ENCODE measurements around the gene ADCY5. TPM values are rescaled to one million over a fixed set of nuclear protein-coding genes. Genes with fewer than 3 reads are reported as not detected.

ADCY5 gene
- total RNA-seq, 4 donors from 2014 or later, result 13.3 to 27.4 (median 21.7) TPM

GRCh38 chr3:123286308-123287023 lies 162.4 kb downstream of the ADCY5 start:
- H3K36me3 ChIP-seq, result peaks cover 0 to 48% (median 0%) of the 10 kb centered on the region in 3 donors
- H3K4me1 ChIP-seq, result no peaks in the 10 kb centered on the region
- H3K27ac ChIP-seq, result no peak overlapping the region
- peak in 1 of 2 donors; percentile 20 for DNase-seq (ENCODE audit: low spot score in 2 of 2)
- H3K9me3 ChIP-seq, result no peaks in the 10 kb centered on the region
- no peaks in the 10 kb centered on the region for H3K27me3 ChIP-seq
- 77 to 82% methylated on average over 14 to 16 of the region's 16 CpGs for WGBS, 2 donors
- no peak for TF ChIP-seq POLR2A (IDR thresholded peaks at IDR 0.05)
- TF ChIP-seq, protein P1, sequence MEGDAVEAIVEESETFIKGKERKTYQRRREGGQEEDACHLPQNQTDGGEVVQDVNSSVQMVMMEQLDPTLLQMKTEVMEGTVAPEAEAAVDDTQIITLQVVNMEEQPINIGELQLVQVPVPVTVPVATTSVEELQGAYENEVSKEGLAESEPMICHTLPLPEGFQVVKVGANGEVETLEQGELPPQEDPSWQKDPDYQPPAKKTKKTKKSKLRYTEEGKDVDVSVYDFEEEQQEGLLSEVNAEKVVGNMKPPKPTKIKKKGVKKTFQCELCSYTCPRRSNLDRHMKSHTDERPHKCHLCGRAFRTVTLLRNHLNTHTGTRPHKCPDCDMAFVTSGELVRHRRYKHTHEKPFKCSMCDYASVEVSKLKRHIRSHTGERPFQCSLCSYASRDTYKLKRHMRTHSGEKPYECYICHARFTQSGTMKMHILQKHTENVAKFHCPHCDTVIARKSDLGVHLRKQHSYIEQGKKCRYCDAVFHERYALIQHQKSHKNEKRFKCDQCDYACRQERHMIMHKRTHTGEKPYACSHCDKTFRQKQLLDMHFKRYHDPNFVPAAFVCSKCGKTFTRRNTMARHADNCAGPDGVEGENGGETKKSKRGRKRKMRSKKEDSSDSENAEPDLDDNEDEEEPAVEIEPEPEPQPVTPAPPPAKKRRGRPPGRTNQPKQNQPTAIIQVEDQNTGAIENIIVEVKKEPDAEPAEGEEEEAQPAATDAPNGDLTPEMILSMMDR (IDR thresholded peaks at IDR 0.05), result peak; percentile 15 to 22 (median 22)
- no peak for TF ChIP-seq EP300 (IDR thresholded peaks at IDR 0.05)
- H3K4me3 ChIP-seq, result no peak overlapping the region

- DNase-seq (ENCODE audit: low spot score in 2 of 2), result no peak
- TF ChIP-seq EP300 (IDR thresholded peaks at IDR 0.05) (no peak), POLR2A (IDR thresholded peaks at IDR 0.05) (no peak)
- H3K4me1 ChIP-seq, result no peaks in the 10 kb centered on the region
- no peak overlapping the region for H3K27ac ChIP-seq
- no peak overlapping the region for H3K4me3 ChIP-seq
- no peaks in the 10 kb centered on the region for H3K27me3 ChIP-seq
- 74 to 75% methylated on average over 4 of the region's 4 CpGs for WGBS, 2 donors
- peaks cover 0 to 45% (median 0%) of the 10 kb centered on the region in 3 donors for H3K36me3 ChIP-seq
- no peaks in the 10 kb centered on the region for H3K9me3 ChIP-seq
Measured at GRCh38 chr3:123285931-123286307, 163.0 kb downstream of the ADCY5 start.

GRCh38 chr3:123285479-123285878 lies 163.4 kb downstream of the ADCY5 start:
- TF ChIP-seq POLR2A (IDR thresholded peaks at IDR 0.05) (no peak), EP300 (IDR thresholded peaks at IDR 0.05) (no peak)
- TF ChIP-seq, protein P1 (IDR thresholded peaks at IDR 0.05), result no peak
- WGBS, 2 donors, result 82 to 84% methylated on average over 4 of the region's 4 CpGs
- H3K4me1 ChIP-seq, result no peaks in the 10 kb centered on the region
- peaks cover 0 to 45% (median 0%) of the 10 kb centered on the region in 3 donors for H3K36me3 ChIP-seq
- no peak overlapping the region for H3K27ac ChIP-seq
- H3K4me3 ChIP-seq, result no peak overlapping the region
- H3K27me3 ChIP-seq, result no peaks in the 10 kb centered on the region
- no peaks in the 10 kb centered on the region for H3K9me3 ChIP-seq
- no peak for DNase-seq (ENCODE audit: low spot score in 2 of 2)

- no peak for TF ChIP-seq POLR2A (IDR thresholded peaks at IDR 0.05)
- TF ChIP-seq, protein P1 (IDR thresholded peaks at IDR 0.05), result no peak
- no peak for TF ChIP-seq EP300 (IDR thresholded peaks at IDR 0.05)
- no peak for DNase-seq (ENCODE audit: low spot score in 2 of 2)
- no peak overlapping the region for H3K4me3 ChIP-seq
- 69 to 78% methylated on average over 9 of the region's 9 CpGs for WGBS, 2 donors
- H3K27ac ChIP-seq, result no peak overlapping the region
- no peaks in the 10 kb centered on the region for H3K4me1 ChIP-seq
- H3K36me3 ChIP-seq, result peaks cover 0 to 45% (median 0%) of the 10 kb centered on the region in 3 donors
- no peaks in the 10 kb centered on the region for H3K27me3 ChIP-seq
- H3K9me3 ChIP-seq, result no peaks in the 10 kb centered on the region
Measured at GRCh38 chr3:123285066-123285465, 163.8 kb downstream of the ADCY5 start.

- H3K27ac ChIP-seq, result no peak overlapping the region
- peaks cover 0 to 46% (median 0%) of the 10 kb centered on the region in 3 donors for H3K36me3 ChIP-seq
- TF ChIP-seq, protein P1 (IDR thresholded peaks at IDR 0.05), result no peak
- no peak for TF ChIP-seq EP300 (IDR thresholded peaks at IDR 0.05)
- no peak for TF ChIP-seq POLR2A (IDR thresholded peaks at IDR 0.05)
- no peaks in the 10 kb centered on the region for H3K27me3 ChIP-seq
- H3K9me3 ChIP-seq, result no peaks in the 10 kb centered on the region
- no peak overlapping the region for H3K4me3 ChIP-seq
- DNase-seq (ENCODE audit: low spot score in 2 of 2), result no peak
- 90 to 91% methylated on average over 12 to 17 of the region's 18 CpGs for WGBS, 2 donors
- H3K4me1 ChIP-seq, result no peaks in the 10 kb centered on the region
Measured at GRCh38 chr3:123284399-123285010, 164.4 kb downstream of the ADCY5 start.
